T-helper 17 cell (primary cell): ENCODE measurements around the gene PRDM1. TPM values are rescaled to one million over a fixed set of nuclear protein-coding genes. Genes with fewer than 3 reads are reported as not detected.
"Not testable (repeated sequence)": the region's sequence is repeated elsewhere in the genome, so short reads cannot be mapped to it uniquely, and the experiment has no call there.

Experiments used
- ATAC-seq: fragments of 150-1000 bp; cut with Tn5 transposase; 2 replicates; pipeline ENCODE4 v1.10.0; 2021; ENCODE audit warnings: mild to moderate bottlenecking, moderate library complexity
- DNase-seq, 3 donors: peaks; one replicate each; pipeline versions ENCODE4 v3.0.0 to v3.0.0-alpha.2; 2020 to 2021
- H3K9me3 ChIP-seq: one replicate; pipeline ENCODE4 v1.7.0; 2013; ENCODE audit warnings: low read length, mild to moderate bottlenecking; ENCODE audit not compliant: control insufficient read depth, poor library complexity, severe bottlenecking
- H3K27ac Mint-ChIP-seq: one replicate; pipeline ENCODE4 v1.8.0; 2022; ENCODE audit warnings: mild to moderate bottlenecking, moderate library complexity, mixed read lengths
- H3K27me3 Mint-ChIP-seq: one replicate; pipeline ENCODE4 v1.8.0; 2022; ENCODE audit warnings: mixed read lengths
- H3K36me3 Mint-ChIP-seq: one replicate; pipeline ENCODE4 v1.8.0; 2022; ENCODE audit warnings: low read depth, mixed read lengths
- H3K4me1 Mint-ChIP-seq: one replicate; pipeline ENCODE4 v1.8.0; 2022; ENCODE audit warnings: mild to moderate bottlenecking, mixed read lengths
- H3K4me3 Mint-ChIP-seq: one replicate; pipeline ENCODE4 v1.8.0; 2022; ENCODE audit warnings: mild to moderate bottlenecking, moderate library complexity, mixed read lengths
- total RNA-seq, 4 donors: library from RNA in 2 of 4; stranded (reverse) in 2 of 4; gene quantifications; one replicate each; pipeline ENCODE4 v1.2.3 and lab custom pipeline; 2022 to 2026

The PRDM1 gene
- total RNA-seq, 2 donors from 2014 or later: 122 to 141 TPM

- Mint-ChIP-seq H3K27me3 (no peaks in the 10 kb centered on the region), H3K4me1 (peaks cover 31% of the 10 kb centered on the region), H3K4me3 (no peak overlapping the region), H3K27ac (peak overlapping the region; percentile 68), H3K36me3 (no peaks in the 10 kb centered on the region)
- ATAC-seq: no peak
- H3K9me3 ChIP-seq: no peaks in the 10 kb centered on the region
- DNase-seq: no peak
These were observed 59.6 kb downstream of the PRDM1 start for GRCh38 chr6:106145741-106146227.

- ATAC-seq: no peak
- peaks cover 23% of the 10 kb centered on the region for H3K4me1 Mint-ChIP-seq
These were observed 60.8 kb downstream of the PRDM1 start for GRCh38 chr6:106146852-106147351.

GRCh38 chr6:106147476-106147875 is 61.3 kb downstream of the PRDM1 start:
- Mint-ChIP-seq H3K27me3 (no peaks in the 10 kb centered on the region), H3K36me3 (no peaks in the 10 kb centered on the region), H3K27ac (no peak overlapping the region), H3K4me3 (no peak overlapping the region), H3K4me1 (peaks cover 17% of the 10 kb centered on the region)
- ATAC-seq (no peak), DNase-seq (no peak)
- no peaks in the 10 kb centered on the region for H3K9me3 ChIP-seq

More at GRCh38 chr6:106146852-106147351, 60.8 kb downstream of the PRDM1 start:
- H3K4me3 Mint-ChIP-seq: no peak overlapping the region
- no peaks in the 10 kb centered on the region for H3K27me3 Mint-ChIP-seq
- no peaks in the 10 kb centered on the region for H3K9me3 ChIP-seq
- H3K27ac Mint-ChIP-seq: no peak overlapping the region
- no peak for DNase-seq
- no peaks in the 10 kb centered on the region for H3K36me3 Mint-ChIP-seq

GRCh38 chr6:106149472-106150069 is 63.4 kb downstream of the PRDM1 start:
- H3K9me3 ChIP-seq: no peaks in the 10 kb centered on the region
- Mint-ChIP-seq H3K4me1 (peaks cover 16% of the 10 kb centered on the region), H3K4me3 (no peak overlapping the region), H3K36me3 (no peaks in the 10 kb centered on the region), H3K27me3 (no peaks in the 10 kb centered on the region), H3K27ac (peak overlapping the region; percentile 56)
- ATAC-seq (peak; percentile 73), DNase-seq (no peak)

- H3K4me3 Mint-ChIP-seq, H3K9me3 ChIP-seq, H3K27me3 Mint-ChIP-seq, H3K4me1 Mint-ChIP-seq, ATAC-seq, DNase-seq, H3K27ac Mint-ChIP-seq, H3K36me3 Mint-ChIP-seq: not testable (repeated sequence)
These were observed 66.3 kb downstream of the PRDM1 start for GRCh38 chr6:106152476-106152875.

GRCh38 chr6:106152952-106153351 is 66.8 kb downstream of the PRDM1 start:
- Mint-ChIP-seq H3K4me1 (peaks cover 13% of the 10 kb centered on the region), H3K4me3 (no peak overlapping the region), H3K36me3 (peaks cover 4% of the 10 kb centered on the region), H3K27ac (no peak overlapping the region), H3K27me3 (peaks cover 6% of the 10 kb centered on the region)
- no peak for DNase-seq
- ATAC-seq: no peak
- H3K9me3 ChIP-seq: no peaks in the 10 kb centered on the region

GRCh38 chr6:106154326-106154725 is 68.2 kb downstream of the PRDM1 start:
- no peak for ATAC-seq
- H3K36me3 Mint-ChIP-seq: peaks cover 4% of the 10 kb centered on the region
- DNase-seq: no peak
- H3K4me3 Mint-ChIP-seq: no peak overlapping the region
- H3K9me3 ChIP-seq: no peaks in the 10 kb centered on the region
- H3K27me3 Mint-ChIP-seq: peaks cover 7% of the 10 kb centered on the region
- no peak overlapping the region for H3K27ac Mint-ChIP-seq
- H3K4me1 Mint-ChIP-seq: peaks cover 8% of the 10 kb centered on the region

- no peak for ATAC-seq
- no peak overlapping the region for H3K27ac Mint-ChIP-seq
- H3K27me3 Mint-ChIP-seq: peaks cover 7% of the 10 kb centered on the region
These were observed 69.2 kb downstream of the PRDM1 start for GRCh38 chr6:106155219-106155830.

GRCh38 chr6:106156413-106156812 is 70.3 kb downstream of the PRDM1 start:
- Mint-ChIP-seq H3K36me3 (peaks cover 4% of the 10 kb centered on the region), H3K4me3 (no peak overlapping the region), H3K27me3 (peaks cover 7% of the 10 kb centered on the region), H3K4me1 (peaks cover 4% of the 10 kb centered on the region), H3K27ac (no peak overlapping the region)
- no peak for ATAC-seq
- H3K9me3 ChIP-seq: no peaks in the 10 kb centered on the region
- no peak for DNase-seq

More at GRCh38 chr6:106155219-106155830, 69.2 kb downstream of the PRDM1 start:
- peaks cover 4% of the 10 kb centered on the region for H3K4me1 Mint-ChIP-seq
- H3K4me3 Mint-ChIP-seq: no peak overlapping the region
- no peak for DNase-seq
- H3K36me3 Mint-ChIP-seq: peaks cover 4% of the 10 kb centered on the region
- no peaks in the 10 kb centered on the region for H3K9me3 ChIP-seq

- no peak for DNase-seq
- Mint-ChIP-seq H3K4me3 (no peak overlapping the region), H3K4me1 (peaks cover 8% of the 10 kb centered on the region), H3K36me3 (peaks cover 4% of the 10 kb centered on the region), H3K27ac (no peak overlapping the region), H3K27me3 (peaks cover 7% of the 10 kb centered on the region)
- no peak for ATAC-seq
- no peaks in the 10 kb centered on the region for H3K9me3 ChIP-seq
These were observed 70.7 kb downstream of the PRDM1 start for GRCh38 chr6:106156863-106157262.

- H3K27me3 Mint-ChIP-seq: peaks cover 7% of the 10 kb centered on the region
These were observed 72.7 kb downstream of the PRDM1 start for GRCh38 chr6:106158816-106159215.

More at GRCh38 chr6:106158816-106159215, 72.7 kb downstream of the PRDM1 start:
- ATAC-seq (no peak), DNase-seq (no peak)
- H3K36me3 Mint-ChIP-seq: peaks cover 4% of the 10 kb centered on the region
- no peaks in the 10 kb centered on the region for H3K9me3 ChIP-seq
- peaks cover 20% of the 10 kb centered on the region for H3K4me1 Mint-ChIP-seq
- H3K27ac Mint-ChIP-seq: no peak overlapping the region
- H3K4me3 Mint-ChIP-seq: no peak overlapping the region
